K562 (cell line): ENCODE measurements around the gene CACNA1S. TPM values are rescaled to one million over a fixed set of nuclear protein-coding genes. Genes with fewer than 3 reads are reported as not detected.
A peak's percentile ranks its signal among the peaks of the same experiment; 100 is the strongest.

Experiments used
- DNMT1 ChIP-seq: fragments of 450-650 bp; IDR thresholded peaks from 2 replicates; pipeline ENCODE4 v1.6.1; 2016; ENCODE audit warnings: antibody characterized with exemption, mild to moderate bottlenecking
- SMARCA4 ChIP-seq: fragments of 450-650 bp; IDR thresholded peaks from 2 replicates; pipeline ENCODE4 v1.6.1; 2016
- polyA plus RNA-seq, 8 experiments: library from polyadenylated mRNA; depleted of rRNA in 4 of 8; stranded (reverse) in 5 of 8; unstranded in 3 of 8; fragments of >200 nt; fragmentation: Nextera tagmentation in 2 of 8; fragmentation: Illumina TruSeq in 1 of 8; extraction: Ambion mirVana in 2 of 8; extraction: Trizol in 1 of 8; gene quantifications; 2 replicates each; pipeline versions ENCODE4 v1.2.1 to v1.2.3, GENCODE V29; 2011 to 2014; ENCODE audit warnings: inconsistent platforms in 1 of 8, missing spikeins in 1 of 8
- total RNA-seq, 7 experiments: library from RNA; depleted of rRNA in 6 of 7; stranded (reverse); fragments of >200 nt in 6 of 7; fragmentation: Illumina TruSeq in 2 of 7; extraction: Trizol in 2 of 7; gene quantifications; 2 replicates each; pipeline versions ENCODE4 v1.2.1 to v1.2.3, GENCODE V29; 2011 to 2021; ENCODE audit warnings: low replicate concordance in 1 of 7
- TF ChIP-seq, protein P1 (sequence below): IDR thresholded peaks from 2 replicates; pipeline ENCODE4 v1.6.1; 2011; ENCODE audit warnings: borderline replicate concordance, low read depth, mild to moderate bottlenecking, moderate library complexity, low read length; ENCODE audit not compliant: insufficient read depth, poor library complexity, severe bottlenecking
- TF ChIP-seq, protein P2 (sequence below): fragments of 450-650 bp; IDR thresholded peaks from 2 replicates; pipeline ENCODE4 v1.6.1; 2016; ENCODE audit warnings: low read depth

Gene CACNA1S
- total and polyA plus RNA-seq, 9 of the 15 experiments (the other 6 are each of a cell fraction or from before 2014, with no cell fraction given) = not detected

DNA sequence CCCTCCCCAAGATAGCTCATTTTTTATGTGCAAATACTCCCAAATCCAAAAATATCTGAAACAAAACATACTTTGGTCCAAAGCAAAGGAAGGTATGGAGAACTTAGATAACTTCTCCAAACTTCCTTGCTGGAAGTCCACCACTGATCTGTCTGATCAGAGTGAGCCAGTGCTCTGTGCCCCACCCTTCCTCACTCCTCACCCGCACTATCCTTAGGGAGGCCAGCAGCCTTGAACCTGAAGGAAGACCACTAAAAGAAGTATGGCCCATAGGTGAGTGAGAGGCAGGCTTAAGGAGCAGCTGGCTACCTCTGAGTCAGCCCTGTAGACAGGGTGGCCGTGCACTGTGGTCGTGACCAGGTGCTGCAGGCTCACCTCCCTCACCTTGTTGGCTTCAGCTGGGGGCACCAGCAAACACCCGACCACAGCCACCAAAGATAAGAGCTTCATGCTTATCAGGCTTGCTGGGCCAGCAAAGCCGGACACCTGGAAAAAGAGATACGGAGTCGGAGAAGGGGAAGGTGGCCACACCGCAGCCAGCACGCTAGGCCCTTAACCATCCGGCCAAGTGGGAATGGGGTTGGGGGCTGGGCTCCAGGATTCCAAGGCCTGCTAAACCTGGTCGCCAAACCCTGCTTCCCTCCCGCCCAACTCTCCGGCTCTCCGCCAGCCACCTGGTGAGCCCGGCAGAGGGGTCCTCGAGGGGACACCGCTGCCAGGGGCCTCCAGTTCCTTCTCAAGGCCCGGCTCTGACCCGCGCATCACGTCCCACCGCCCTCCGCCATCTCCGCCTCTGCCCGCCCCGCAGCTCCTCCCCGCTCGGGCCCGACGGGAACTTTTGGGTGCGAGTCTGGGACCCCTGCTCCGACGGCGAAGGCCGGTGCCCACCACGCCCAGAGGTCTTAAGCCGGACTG is 41.5 kb upstream of the CACNA1S start (continued):
- TF ChIP-seq, protein P1, sequence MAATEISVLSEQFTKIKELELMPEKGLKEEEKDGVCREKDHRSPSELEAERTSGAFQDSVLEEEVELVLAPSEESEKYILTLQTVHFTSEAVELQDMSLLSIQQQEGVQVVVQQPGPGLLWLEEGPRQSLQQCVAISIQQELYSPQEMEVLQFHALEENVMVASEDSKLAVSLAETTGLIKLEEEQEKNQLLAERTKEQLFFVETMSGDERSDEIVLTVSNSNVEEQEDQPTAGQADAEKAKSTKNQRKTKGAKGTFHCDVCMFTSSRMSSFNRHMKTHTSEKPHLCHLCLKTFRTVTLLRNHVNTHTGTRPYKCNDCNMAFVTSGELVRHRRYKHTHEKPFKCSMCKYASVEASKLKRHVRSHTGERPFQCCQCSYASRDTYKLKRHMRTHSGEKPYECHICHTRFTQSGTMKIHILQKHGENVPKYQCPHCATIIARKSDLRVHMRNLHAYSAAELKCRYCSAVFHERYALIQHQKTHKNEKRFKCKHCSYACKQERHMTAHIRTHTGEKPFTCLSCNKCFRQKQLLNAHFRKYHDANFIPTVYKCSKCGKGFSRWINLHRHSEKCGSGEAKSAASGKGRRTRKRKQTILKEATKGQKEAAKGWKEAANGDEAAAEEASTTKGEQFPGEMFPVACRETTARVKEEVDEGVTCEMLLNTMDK = no peak
- TF ChIP-seq, protein P2, sequence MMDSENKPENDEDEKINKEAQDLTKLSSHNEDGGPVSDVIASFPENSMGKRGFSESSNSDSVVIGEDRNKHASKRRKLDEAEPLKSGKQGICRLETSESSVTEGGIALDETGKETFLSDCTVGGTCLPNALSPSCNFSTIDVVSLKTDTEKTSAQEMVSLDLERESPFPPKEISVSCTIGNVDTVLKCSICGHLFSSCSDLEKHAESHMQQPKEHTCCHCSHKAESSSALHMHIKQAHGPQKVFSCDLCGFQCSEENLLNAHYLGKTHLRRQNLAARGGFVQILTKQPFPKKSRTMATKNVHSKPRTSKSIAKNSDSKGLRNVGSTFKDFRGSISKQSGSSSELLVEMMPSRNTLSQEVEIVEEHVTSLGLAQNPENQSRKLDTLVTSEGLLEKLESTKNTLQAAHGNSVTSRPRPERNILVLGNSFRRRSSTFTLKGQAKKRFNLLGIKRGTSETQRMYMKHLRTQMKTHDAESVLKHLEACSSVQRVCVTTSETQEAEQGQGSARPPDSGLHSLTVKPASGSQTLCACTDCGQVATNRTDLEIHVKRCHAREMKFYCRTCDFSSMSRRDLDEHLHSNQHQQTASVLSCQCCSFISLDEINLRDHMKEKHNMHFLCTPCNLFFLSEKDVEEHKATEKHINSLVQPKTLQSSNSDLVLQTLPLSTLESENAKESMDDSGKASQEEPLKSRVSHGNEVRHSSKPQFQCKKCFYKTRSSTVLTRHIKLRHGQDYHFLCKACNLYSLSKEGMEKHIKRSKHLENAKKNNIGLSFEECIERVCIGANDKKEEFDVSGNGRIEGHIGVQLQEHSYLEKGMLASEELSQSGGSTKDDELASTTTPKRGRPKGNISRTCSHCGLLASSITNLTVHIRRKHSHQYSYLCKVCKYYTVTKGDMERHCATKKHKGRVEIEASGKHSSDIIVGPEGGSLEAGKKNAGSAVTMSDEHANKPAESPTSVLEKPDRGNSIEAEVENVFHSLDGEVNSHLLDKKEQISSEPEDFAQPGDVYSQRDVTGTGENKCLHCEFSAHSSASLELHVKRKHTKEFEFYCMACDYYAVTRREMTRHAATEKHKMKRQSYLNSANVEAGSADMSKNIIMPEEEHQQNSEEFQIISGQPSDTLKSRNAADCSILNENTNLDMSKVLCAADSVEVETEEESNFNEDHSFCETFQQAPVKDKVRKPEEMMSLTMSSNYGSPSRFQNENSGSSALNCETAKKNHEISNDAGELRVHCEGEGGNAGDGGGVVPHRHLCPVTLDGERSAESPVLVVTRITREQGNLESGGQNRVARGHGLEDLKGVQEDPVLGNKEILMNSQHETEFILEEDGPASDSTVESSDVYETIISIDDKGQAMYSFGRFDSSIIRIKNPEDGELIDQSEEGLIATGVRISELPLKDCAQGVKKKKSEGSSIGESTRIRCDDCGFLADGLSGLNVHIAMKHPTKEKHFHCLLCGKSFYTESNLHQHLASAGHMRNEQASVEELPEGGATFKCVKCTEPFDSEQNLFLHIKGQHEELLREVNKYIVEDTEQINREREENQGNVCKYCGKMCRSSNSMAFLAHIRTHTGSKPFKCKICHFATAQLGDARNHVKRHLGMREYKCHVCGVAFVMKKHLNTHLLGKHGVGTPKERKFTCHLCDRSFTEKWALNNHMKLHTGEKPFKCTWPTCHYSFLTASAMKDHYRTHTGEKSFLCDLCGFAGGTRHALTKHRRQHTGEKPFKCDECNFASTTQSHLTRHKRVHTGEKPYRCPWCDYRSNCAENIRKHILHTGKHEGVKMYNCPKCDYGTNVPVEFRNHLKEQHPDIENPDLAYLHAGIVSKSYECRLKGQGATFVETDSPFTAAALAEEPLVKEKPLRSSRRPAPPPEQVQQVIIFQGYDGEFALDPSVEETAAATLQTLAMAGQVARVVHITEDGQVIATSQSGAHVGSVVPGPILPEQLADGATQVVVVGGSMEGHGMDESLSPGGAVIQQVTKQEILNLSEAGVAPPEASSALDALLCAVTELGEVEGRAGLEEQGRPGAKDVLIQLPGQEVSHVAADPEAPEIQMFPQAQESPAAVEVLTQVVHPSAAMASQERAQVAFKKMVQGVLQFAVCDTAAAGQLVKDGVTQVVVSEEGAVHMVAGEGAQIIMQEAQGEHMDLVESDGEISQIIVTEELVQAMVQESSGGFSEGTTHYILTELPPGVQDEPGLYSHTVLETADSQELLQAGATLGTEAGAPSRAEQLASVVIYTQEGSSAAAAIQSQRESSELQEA = no peak
- TF ChIP-seq DNMT1 = no peak
- TF ChIP-seq SMARCA4 = peak; percentile 94
